AG08396 (cell line): ENCODE data around the gene CCDC187.

Source experiments
- DNase-seq: peaks from one replicate; pipeline ENCODE4 v3.0.0; 2012; ENCODE audit warnings: low spot score, mixed read lengths

Gene CCDC187

GRCh38 chr9:136297016-136297691, 6.7 kb downstream of the CCDC187 start:
- no peak for DNase-seq

DNA sequence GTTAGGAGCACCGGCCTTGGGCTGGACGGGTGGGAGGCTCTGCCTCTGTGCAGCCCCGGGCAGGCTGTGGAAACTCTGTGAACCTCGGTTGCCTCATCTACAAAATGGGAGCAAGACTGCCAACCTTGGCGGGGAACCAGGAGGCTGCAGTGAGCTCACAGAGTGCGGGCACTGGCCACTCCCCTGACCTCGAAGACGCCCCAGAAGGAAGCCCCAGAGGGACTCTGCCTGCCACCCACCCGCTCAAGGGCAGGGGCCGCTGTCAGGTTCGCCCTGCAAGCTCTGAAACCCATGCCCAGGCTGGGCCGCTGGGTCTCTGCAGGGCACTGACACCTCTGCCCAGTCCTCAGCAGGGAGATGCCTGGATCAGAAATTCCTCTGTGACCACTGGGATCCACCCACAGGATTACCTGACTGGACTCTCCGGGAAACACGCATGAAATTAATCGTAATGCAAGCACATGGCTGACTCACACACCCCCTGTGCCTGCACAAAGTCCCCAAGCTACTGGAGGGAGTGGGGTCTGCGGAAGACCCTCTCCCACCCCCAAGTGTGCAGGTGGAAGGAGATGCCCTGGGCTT, 7.4 kb downstream of the CCDC187 start:
- DNase-seq, result no peak

- no peak for DNase-seq
Measured at GRCh38 chr9:136295542-136296433, 8.1 kb downstream of the CCDC187 start.

DNA sequence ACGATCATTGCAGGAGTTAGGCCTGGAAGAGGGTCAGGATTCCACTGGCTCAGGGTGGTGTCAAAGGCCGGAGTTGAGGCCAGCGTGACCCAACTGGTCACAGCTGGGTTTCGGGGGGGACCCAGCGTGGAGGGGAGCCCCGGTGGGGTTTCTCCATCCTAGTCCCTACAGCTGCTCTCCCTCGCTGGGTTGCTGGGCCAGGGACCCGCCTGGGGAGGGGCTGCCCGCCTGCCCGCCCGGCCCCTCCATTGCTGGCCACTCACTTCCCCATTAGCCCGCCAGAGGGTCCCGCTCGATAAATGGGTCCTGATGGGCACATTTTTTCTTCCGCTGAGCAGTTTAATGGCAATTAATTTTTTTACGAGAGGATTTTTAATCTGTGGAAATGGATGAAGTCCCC, 8.8 kb downstream of the CCDC187 start:
- no peak for DNase-seq

- DNase-seq, result no peak
Measured at GRCh38 chr9:136294437-136294836, 9.5 kb downstream of the CCDC187 start.

- no peak for DNase-seq
Measured at GRCh38 chr9:136293476-136294077, 10.3 kb downstream of the CCDC187 start.

GRCh38 chr9:136292591-136293448, 11.1 kb downstream of the CCDC187 start:
- no peak for DNase-seq

DNA sequence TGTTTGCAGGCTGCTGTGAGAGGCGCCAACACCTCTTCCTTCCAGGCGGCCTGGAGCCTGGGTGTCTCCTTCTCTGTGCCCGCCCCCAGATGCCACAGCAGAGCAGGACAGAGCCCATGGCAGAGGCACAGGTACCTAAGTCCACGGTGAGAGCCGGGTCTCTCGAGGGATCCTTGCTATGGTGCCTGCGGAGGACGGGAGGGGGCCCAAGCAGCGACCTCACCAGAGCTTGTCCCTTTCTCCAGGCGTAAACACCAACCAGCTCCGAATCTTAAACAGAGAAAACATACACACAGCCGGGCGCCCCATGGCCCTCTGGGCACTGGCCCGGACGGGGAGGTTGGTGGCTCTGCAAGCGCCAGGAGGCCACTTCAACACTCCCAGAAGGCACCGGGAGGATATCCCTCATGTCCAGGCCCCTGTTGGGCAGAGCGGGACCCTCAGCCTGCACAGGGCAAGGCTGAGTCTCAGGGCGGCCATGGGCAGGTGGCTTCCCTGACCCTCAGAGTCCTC, 11.8 kb downstream of the CCDC187 start:
- DNase-seq, result no peak

- DNase-seq, result no peak
Measured at GRCh38 chr9:136291306-136292025, 12.4 kb downstream of the CCDC187 start.

- no peak for DNase-seq
Measured at GRCh38 chr9:136290508-136291000, 13.3 kb downstream of the CCDC187 start.

DNA sequence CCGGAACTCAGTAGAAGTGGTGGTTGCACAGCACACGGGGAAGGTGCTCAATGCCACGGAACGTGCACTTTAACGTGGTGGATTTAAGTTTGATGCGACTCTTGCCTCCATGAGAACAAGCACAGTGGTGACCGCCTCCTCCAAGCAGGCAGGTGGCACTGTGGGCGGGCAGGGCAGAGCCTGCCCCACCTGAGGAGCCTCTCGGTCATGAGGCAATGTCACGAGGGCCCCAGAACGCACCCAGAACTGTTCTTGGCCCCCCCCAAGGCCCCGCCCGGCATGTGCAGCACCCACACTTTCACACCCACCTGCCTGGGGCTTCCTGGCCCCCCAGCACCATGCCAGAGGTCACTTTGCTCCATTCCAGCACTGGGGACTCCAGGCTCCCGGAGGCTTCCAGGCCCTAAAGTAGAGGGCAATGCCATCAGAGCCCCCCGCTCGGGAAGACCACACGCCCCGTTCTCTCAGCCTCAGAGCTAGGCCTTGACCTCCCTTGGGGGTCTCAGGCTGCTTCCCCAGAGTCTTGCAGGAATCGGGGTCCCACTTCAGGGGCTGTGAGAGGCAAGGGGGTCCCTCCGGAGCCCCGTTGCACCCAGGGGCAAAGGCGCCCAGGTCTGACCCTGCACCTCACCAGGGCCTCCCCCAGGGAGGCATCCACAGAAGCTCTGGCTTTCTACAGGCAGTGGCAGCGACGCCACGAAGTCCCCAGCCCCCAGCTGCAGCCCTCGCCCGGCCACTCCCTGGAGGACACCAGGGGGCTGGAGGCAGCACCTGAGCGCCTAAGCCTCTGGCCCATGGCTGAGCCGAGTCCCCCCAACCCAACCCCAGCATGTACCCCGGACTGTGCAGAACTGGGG, 14.0 kb downstream of the CCDC187 start:
- DNase-seq, result no peak

DNA sequence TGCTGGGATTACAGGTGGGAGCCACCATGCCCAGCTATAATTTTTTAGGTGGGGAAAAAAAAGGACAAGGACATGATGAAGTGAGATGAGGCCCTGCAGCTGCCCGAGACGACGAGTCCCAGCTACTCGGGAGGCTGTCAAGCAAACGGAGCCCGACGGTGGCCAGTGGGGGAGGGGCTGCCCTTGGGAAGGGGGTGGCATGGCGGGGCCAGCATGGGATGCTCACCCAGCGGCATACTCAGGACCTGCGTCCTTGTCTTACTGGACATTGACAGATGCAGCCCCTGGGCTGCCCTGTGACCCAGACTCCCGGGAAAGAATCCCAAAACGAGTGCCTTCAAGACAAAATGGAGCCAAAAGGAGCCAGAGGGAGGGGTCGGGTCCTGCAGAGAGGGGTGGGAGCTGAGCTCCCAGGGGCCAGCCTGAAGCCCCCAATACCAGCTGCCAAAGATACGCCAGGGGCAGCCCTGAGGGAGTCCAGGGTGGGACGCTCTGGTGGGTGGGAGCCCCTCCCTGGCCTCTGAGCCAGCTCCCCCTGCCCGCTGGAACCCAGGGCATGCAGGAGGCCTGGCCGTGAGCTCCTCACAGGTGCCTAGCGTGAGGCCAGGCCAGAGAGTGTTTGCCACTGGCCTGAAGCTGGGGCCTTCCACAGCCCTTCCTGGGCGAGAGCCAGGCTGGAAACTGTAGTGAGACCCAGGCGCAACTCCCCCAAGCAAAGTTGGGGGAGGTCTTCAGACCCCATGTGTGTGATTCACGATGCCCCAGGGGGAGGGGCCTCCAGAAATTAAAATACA, 15.7 kb downstream of the CCDC187 start:
- DNase-seq, result no peak

- no peak for DNase-seq
Measured at GRCh38 chr9:136286987-136287379, 16.9 kb downstream of the CCDC187 start.

DNA sequence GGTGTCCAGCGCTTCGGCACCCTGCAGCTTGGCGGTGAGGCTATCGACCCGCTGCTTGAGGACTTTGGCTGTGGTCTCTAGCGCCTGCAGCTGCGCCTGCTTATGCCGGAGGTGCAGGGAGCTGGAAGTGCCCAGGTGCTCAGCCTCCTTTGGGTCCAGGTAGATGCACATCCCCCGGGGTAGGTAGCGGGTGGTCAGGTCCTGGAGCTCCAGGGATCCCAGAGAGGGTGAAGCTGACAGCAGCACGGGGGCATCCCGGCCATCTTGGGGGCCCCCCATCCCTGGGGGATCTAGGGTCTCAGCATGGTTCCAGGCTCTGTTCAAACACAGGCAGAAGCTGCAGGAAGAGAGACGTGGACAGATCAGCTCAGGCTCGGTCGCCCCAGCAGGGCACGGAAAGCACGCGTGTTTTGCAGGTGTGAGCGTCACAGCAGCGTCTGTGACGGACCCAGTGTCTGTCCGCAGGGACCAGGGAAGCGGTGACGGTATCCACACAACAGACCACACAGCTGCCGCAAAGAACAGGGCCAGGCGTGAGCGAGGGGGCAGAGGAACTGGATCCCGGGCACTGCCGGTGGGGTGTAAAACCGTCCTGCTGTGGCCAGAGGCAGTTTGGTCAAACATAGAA, 17.4 kb downstream of the CCDC187 start:
- DNase-seq, result no peak

DNA sequence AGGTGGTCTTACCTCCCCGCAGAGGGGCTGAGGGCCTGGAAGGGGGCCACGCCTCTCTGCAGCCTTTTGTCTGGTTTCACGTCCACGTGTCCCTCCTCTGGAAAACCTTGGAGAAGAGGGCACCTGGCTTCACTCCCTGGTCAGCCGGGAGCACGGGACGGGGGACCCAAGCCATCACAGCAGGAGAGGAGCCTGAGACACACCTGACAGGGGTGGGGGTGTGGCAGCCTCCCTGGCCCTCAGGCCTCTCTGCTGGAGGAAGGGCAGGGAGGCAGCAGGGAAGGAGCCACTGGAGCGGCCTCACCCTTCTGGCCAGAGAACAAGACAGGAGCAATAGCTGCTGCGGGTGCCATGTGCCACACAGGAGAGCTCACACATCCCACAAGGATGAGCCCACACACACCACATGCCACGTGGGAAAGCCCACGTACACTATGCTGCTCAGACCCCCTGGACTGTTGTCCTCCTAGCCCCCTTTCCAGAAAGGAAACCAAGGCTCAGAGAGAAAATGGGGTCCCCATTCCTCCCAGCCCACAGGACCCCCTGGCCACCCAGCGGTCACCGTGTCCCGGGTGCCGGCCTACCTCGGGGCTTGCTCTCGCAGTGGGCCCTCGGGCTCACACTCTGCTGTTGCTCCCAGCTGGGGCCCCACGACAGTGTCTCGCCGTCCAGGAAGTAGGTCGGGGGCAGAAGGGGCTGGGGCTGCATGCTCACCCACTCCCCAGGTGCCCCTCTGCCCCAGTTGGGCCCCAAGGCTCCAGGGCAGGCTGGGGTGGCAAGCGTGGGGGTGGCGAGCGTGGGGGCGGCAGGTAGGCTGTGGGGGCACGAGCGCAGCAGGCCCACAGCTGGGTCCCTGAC, 18.2 kb downstream of the CCDC187 start:
- no peak for DNase-seq

GRCh38 chr9:136284951-136285350, 18.9 kb downstream of the CCDC187 start:
- no peak for DNase-seq

DNA sequence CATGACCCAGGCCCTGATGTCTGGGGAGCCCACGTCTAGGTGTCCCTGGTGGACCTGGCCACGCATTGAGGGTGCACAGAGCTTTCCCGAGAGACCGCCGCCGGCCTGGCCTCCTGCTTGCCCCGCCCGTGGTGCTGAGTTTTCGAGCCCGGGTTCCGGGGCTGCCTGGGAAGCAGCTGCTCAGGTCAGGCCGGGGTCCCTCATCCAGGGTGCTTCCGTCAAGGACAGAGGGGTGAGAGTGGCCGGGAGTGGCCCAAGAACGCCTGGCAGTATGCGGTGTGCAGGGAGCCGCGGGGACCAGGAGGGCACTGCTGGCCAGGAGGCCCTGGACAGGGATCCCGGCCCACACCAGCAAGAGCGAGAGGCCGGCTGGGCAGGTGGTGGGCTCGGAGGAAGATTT, 19.6 kb downstream of the CCDC187 start:
- no peak for DNase-seq
